Measurements from ENCODE around the gene TCERG1L.
A peak's percentile ranks its signal among the peaks of the same experiment; 100 is the strongest.

TCERG1L gene

GRCh38 chr10:131314799-131315198, 3.3 kb upstream of the TCERG1L start:
- DNase-seq = no peak

GRCh38 chr10:131314148-131314547, 2.6 kb upstream of the TCERG1L start:
- DNase-seq = no peak

- no peak for DNase-seq
Observed at GRCh38 chr10:131313377-131313776, 1.9 kb upstream of the TCERG1L start.

- peak in 1 of 2 experiments; percentile 41 for DNase-seq
Observed at GRCh38 chr10:131312478-131312836, 936 bp upstream of the TCERG1L start.

- DNase-seq = no peak
Observed at GRCh38 chr10:131311402-131311660, 190 bp downstream of the TCERG1L start.

- DNase-seq = no peak
Observed at GRCh38 chr10:131310551-131311401, 745 bp downstream of the TCERG1L start.

GRCh38 chr10:131310142-131310541, 1.4 kb downstream of the TCERG1L start:
- no peak for DNase-seq

GRCh38 chr10:131300508-131300907, 11.0 kb downstream of the TCERG1L start:
- no peak for DNase-seq

- DNase-seq = no peak
Observed at GRCh38 chr10:131290781-131291180, 20.7 kb downstream of the TCERG1L start.

GRCh38 chr10:131288648-131289047, 22.9 kb downstream of the TCERG1L start:
- DNase-seq = no peak

GRCh38 chr10:131282961-131283360, 28.6 kb downstream of the TCERG1L start:
- DNase-seq = no peak

GRCh38 chr10:131280101-131280500, 31.4 kb downstream of the TCERG1L start:
- DNase-seq = no peak

GRCh38 chr10:131279516-131279915, 32.0 kb downstream of the TCERG1L start:
- no peak for DNase-seq

GRCh38 chr10:131277969-131278368, 33.6 kb downstream of the TCERG1L start:
- DNase-seq = no peak

- no peak for DNase-seq
Observed at GRCh38 chr10:131277278-131277677, 34.2 kb downstream of the TCERG1L start.

GRCh38 chr10:131275691-131276090, 35.8 kb downstream of the TCERG1L start:
- DNase-seq = no peak

GRCh38 chr10:131274883-131275282, 36.6 kb downstream of the TCERG1L start:
- DNase-seq = no peak

- DNase-seq = no peak
Observed at GRCh38 chr10:131274133-131274880, 37.2 kb downstream of the TCERG1L start.

- no peak for DNase-seq
Observed at GRCh38 chr10:131273476-131273875, 38.0 kb downstream of the TCERG1L start.

- DNase-seq = no peak
Observed at GRCh38 chr10:131272897-131273451, 38.5 kb downstream of the TCERG1L start.

- DNase-seq = no peak
Observed at GRCh38 chr10:131271966-131272365, 39.6 kb downstream of the TCERG1L start.

- DNase-seq = no peak
Observed at GRCh38 chr10:131271195-131271880, 40.2 kb downstream of the TCERG1L start.

GRCh38 chr10:131270461-131271190, 40.9 kb downstream of the TCERG1L start:
- no peak for DNase-seq

Measured in activated T-cell treated with anti-CD3 and anti-CD28 coated beads, Interleukin-2, amount 50 U/mL, for 48 hours (primary cell).